Fibroblast of skin of right quadriceps (primary cell): ENCODE data around the gene CYP2W1.
"Not testable (repeated sequence)": the region's sequence is repeated elsewhere in the genome, so short reads cannot be mapped to it uniquely, and the experiment has no call there.

Experiments used
- DNase-seq: peaks from one replicate; pipeline ENCODE4 v3.0.0-alpha.2; 2013

CYP2W1 gene

DNA sequence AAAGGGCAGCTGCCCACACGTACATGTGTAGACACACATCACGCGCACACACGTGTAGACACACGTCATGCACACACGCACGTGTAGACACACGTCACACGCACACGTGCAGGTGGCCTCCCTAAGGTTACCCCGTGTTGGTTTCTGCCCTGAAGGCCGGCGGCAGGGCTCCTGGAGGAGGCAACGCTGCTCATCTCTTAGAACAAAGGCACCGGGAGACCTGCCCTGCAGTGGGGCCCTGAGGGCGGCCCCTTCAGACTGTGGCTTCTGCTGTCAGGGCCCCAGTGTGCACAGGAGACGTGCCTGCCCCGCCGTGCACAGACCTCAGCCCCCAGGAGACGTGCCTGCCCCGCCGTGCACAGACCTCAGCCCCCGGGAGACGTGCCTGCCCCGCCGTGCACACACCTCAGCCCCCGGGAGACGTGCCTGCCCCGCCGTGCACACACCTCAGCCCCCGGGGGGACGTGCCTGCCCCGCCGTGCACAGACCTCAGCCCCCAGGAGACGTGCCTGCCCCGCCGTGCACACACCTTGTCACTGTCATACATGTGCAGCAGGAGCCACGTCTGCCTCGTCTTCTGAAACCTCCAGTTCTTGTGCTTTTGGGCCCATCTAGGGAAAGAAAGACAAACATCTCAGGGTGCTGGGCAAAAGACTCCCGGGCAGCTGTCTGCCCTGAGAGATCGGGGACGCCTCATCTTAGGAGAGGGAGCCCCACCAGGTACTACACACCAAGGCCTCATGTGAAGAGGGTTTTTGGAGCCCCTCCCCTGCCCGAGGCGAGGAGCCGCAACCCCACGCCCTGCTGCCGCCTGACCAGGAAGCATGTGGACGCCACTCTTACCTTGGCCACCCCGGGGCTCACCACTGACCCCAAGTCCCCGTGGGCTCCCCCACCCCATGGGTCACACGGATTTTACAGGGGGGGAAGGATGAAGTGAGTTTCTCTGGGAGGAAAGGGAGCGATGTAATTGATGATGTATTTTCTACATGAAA, 17.3 kb downstream of the CYP2W1 start:
- DNase-seq = no peak

GRCh38 chr7:1001069-1001770, 18.2 kb downstream of the CYP2W1 start:
- not testable (repeated sequence) for DNase-seq

DNA sequence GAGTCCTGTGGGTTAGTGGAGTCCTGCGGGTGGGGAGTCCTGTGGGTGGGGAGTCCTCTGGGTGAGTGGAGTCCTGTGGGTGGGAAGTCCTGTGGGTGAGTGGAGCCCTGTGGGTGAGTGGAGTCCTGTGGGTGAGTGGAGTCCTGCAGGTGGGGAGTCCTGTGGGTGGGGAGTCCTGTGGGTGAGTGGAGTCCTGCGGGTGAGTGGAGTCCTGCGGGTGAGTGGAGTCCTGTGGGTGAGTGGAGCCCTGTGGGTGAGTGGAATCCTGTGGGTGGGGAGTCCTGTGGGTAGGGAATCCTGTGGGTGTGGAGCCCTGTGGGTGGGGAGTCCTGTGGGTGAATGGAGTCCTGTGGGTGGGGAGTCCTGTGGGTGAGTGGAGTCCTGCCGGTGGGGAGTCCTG, 19.0 kb downstream of the CYP2W1 start:
- DNase-seq = not testable (repeated sequence)

- not testable (repeated sequence) for DNase-seq
These were observed 19.5 kb downstream of the CYP2W1 start for GRCh38 chr7:1002445-1002844.

DNA sequence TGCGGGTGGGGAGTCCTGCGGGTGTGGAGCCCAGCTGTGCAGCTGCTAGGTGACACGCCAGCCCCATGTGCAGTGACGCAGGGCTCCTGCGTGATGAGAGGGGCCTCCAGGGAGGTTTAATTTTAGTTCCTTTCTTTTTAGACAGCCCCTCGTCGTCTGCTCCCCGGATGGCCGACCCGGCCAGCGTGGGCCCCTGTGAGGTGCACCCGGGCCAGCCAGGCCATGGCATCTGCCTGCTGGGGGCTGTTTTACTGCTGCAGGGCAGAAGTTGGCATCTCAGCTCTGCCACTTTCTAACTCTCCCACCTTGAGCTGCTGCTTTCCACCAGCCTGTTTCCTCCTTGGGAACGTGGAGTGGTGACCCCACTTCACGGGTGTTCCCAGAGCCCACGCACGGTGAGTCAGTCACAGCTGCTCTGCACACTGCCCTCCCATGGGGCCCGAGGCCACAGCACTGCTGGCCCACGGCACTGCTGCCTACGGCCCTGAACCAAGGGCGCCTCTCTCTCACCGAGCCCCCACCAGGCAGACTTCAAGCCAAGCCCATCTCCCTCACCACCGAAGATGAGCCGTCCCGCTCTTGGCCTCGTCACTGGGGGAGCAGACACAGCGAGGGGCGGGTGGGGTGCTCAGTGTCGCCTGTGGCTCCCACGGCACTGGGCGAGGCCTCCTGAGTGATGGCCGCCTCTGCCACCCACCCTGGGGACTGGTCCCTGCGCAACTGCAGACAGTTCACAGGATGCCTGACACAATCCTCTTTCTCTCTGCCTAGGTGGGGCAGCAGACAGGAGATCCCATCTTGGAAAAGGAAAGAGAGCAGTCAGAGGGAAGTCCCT, 21.3 kb downstream of the CYP2W1 start:
- DNase-seq = no peak

GRCh38 chr7:1005303-1005702, 22.3 kb downstream of the CYP2W1 start:
- DNase-seq = no peak

DNA sequence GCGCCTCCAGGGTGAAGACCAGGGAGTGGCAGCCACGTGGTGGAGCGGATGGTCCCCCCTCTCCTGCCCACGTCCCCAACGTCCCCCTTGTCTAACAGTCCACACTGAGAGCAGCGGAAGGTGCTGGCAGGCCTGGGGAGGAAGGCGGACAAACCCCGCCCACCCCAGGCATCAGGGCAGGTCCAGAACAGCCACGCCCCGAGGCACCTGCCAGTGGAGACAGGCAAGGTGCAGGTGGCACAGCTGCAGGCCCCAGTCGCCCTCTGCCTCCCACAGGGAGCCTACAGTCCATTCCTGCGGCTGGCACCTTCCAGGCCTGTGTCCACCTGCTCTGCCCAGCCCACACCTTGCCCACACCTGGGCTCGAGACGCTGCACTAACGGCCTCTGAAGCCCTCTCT, 24.9 kb downstream of the CYP2W1 start:
- no peak for DNase-seq

DNA sequence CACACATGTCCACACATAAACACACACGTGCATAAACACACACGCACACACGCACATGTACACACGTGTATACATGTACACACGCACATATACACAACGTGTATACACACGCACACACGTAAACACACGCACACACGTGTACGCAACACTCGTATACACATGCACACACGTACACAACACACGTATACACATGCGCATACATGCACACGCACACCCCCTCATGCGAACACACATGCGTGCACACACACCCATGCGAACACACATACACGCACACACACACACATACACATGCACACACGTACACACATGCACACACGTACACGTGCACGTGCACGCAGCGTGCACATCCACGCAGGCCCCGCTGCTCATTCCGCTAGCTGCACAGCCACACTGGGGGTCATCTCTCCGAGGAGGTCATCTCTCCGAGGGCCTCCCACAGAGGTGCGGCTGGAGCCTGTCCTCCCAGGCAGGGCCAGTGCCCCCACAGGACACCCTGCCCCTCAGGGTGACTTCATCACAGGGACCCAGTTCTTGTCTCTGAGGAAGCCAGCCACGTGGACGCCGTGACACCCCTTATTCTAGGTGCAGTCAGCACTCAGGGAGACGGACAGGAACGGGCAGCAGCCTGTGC, 25.9 kb downstream of the CYP2W1 start:
- DNase-seq = no peak

GRCh38 chr7:1009747-1010146, 26.8 kb downstream of the CYP2W1 start:
- DNase-seq = no peak

DNA sequence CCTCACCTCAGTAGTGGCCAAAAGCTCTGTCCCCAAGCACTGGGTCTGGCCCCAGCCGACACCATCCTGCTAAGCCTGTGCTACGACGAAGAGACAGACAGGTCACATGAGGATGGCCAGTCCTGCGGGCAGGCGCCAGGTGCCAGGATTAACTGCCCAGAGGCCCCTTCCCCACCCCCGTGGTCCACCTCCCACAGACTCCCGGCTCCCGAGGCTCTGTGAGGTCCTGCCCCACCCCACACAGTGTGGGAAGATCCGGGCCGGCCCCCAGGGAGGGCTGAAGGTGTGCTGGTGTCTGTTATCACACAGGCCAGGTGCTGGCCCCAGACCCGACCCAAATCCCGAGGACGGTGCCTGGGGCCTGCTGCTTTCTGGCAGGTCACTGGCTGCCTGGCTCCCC, 27.2 kb downstream of the CYP2W1 start:
- DNase-seq = no peak

DNA sequence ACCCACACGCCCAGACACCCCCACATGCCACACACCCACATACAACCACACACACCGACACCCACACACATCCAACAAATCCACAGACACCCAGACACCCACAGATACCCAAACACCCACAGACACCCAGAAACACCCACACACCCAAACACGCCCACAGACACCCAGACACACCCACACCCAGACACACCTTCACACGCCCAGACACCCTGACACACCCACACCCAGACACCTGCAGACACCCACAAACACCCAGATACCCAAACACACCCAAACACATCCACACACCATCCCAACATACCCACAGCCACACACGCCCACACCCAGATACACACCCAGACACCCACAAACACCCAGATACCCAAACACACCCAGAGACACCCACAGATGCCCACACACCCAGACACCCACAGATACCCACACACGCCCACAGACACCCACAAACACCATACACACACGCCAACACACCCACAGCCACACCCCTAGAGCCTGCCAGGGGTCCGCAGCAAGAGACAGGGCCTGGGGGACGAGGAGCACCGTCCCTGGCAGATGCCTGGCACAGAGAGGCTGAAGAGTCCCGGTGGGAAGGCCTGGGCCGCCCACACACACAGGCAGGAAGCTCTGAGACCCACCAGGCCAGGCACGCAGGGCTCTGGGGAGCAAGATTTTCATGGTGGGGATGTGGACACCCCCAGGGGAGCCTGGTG, 28.5 kb downstream of the CYP2W1 start:
- no peak for DNase-seq

DNA sequence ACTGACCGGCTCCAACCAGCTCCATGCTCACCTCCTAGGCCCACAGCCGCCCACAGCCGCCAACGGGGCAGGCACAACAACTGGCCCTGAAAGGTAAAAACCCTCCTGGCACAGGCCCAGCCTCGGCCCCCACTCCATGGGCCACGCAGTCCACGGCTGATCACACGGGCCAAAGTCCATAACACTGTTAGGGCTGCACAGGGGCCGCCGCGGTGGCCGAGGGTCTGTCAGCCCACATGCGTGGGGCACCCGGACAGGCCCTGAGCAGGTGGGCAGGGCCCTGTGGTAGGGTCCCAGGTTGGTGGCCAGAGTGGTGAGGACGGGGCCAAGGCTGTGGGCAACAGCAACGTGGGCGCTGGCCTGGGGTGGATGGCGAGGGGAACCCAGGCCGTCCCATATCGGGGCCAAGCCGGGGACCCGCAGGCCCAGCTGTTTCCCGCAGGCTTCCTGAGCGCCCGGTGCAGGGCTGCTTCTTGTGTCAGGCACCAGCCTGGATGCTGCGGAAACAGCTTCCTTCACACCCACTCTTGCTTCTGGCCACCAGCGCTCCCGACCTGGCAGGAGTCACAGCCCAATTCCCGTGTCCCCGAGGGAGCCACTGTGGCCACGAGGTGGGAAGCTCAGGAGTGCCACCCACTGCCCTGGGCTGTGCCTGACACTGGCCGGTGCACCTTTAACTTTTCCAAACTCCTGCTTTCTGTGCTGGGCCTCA, 29.2 kb downstream of the CYP2W1 start:
- no peak for DNase-seq

- no peak for DNase-seq
These were observed 29.7 kb downstream of the CYP2W1 start for GRCh38 chr7:1012716-1013095.

- DNase-seq = peak; percentile 38
These were observed 30.6 kb downstream of the CYP2W1 start for GRCh38 chr7:1013581-1013980.

DNA sequence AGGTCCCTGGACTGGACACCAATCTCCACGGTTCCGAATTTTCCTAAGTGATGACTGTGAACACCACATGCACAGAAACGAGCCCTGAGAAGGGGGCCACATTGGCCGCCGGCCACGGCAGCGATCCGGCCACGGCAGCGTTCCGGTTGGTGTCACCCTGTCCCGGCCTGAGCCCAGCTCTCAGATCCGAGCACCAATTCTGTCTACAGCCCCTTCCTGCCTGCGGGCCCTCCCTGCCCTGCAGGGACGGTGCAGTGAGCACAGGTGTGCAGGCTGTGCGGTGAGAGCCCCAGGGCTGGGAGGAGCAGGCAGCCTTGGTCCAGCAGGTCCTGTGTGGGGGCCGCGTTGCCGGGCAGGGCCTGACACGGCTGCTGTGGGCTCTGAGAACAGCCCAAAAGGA, 31.7 kb downstream of the CYP2W1 start:
- DNase-seq = no peak

DNA sequence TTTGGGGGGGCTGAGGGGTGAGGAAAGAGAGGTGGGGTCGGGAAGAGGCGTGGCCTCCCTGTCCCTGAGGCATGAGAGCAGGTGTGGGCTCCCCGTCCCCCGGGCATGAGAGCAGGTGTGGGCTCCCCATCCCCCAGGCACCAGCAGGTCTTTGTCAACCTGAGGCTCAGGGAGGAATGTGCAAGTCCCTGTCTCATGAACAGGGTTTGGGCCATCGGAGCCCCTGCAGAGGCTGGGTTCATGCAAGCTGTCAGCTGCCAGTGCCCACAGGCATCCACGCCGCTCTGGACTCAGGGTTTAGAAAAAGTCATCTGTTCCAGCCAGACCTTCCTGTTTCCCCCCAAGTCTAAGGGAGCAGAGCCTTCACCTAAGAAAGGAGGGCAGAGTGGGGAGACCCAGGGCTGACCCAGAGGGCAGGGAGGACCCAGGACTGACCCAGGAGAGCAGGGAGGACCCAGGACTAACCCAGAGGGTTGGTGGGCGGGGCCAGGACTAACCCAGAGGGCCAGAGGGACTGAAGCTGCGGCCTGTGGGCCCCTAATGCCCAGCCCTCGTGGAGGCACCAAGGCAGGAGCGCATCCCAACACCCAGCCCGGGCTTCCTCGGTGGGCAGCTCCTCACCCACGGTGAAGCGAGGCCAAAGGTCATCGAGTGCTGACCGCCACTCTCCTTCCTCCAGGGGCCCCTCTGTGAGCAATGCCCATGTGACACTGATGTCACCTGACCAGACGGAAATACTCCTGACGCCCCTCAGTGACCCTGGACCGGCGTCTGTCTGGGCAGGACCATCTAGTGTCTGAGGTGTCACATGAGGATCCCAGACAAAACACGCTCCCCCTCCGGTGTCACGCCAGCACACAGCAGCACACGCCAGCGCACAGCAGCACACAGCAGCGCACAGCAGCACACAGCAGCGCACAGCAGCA, 32.5 kb downstream of the CYP2W1 start:
- no peak for DNase-seq

- no peak for DNase-seq
These were observed 33.9 kb downstream of the CYP2W1 start for GRCh38 chr7:1016577-1017531.

- DNase-seq = no peak
These were observed 34.8 kb downstream of the CYP2W1 start for GRCh38 chr7:1017586-1018333.
